HUES64 (cell line): Measurements from ENCODE around the gene SPATS2L.
A peak's percentile ranks its signal among the peaks of the same experiment; 100 is the strongest.

Experiments used
- H3K27ac ChIP-seq: 2 replicates; pipeline ENCODE4 v1.7.0; 2013; ENCODE audit warnings: low read depth, low read length, inconsistent platforms
- H3K27me3 ChIP-seq: 2 replicates; pipeline ENCODE4 v1.6.1; 2013; ENCODE audit warnings: mild to moderate bottlenecking, low read length; ENCODE audit not compliant: insufficient read depth
- H3K36me3 ChIP-seq: 2 replicates; pipeline ENCODE4 v1.6.1; 2013; ENCODE audit warnings: mild to moderate bottlenecking, low read length; ENCODE audit not compliant: insufficient read depth
- H3K4me1 ChIP-seq: 2 replicates; pipeline ENCODE4 v1.6.1; 2013; ENCODE audit warnings: mild to moderate bottlenecking, low read length, moderate library complexity; ENCODE audit not compliant: insufficient read depth
- H3K4me3 ChIP-seq: 2 replicates; pipeline ENCODE4 v1.5.1; 2013; ENCODE audit warnings: mild to moderate bottlenecking, low read length, moderate library complexity
- H3K9ac ChIP-seq: 2 replicates; pipeline ENCODE4 v1.6.1; 2013; ENCODE audit warnings: mild to moderate bottlenecking, low read depth, low read length
- H3K9me3 ChIP-seq: 2 replicates; pipeline ENCODE4 v1.6.1; 2013; ENCODE audit warnings: low read depth, low read length; ENCODE audit not compliant: insufficient read depth
- WGBS: fragments of 150-250, 120-280 bp; methylation state at CpG from one replicate; pipeline ENCODE4 v1.1.7; 2013; ENCODE audit warnings: missing lambda C conversion rate; 5-methylcytosine and 5-hydroxymethylcytosine counted together

The SPATS2L gene

GRCh38 chr2:200379481-200380090, 73.1 kb downstream of the SPATS2L start:
- Histone ChIP-seq H3K9me3 (no peaks in the 10 kb centered on the region), H3K4me3 (peak overlapping the region; percentile 20), H3K36me3 (no peaks in the 10 kb centered on the region), H3K9ac (0 out of 2 replicates have a peak overlapping the region, but pooled peaks have one; percentile 11), H3K4me1 (peaks cover 74% of the 10 kb centered on the region), H3K27ac (peak overlapping the region; percentile 66; the same call in 1 of the 2 replicates), H3K27me3 (no peaks in the 10 kb centered on the region)
- WGBS = 9% methylated on average over 5 of the region's 5 CpGs

- 16% methylated on average over 9 of the region's 9 CpGs for WGBS
These were observed 73.6 kb downstream of the SPATS2L start for GRCh38 chr2:200380091-200380561.

GRCh38 chr2:200380833-200381542, 74.5 kb downstream of the SPATS2L start:
- Histone ChIP-seq H3K4me3 (no peak overlapping the region), H3K4me1 (peaks cover 74% of the 10 kb centered on the region), H3K9me3 (no peaks in the 10 kb centered on the region), H3K9ac (no peak overlapping the region), H3K27ac (peak overlapping the region; percentile 66), H3K27me3 (no peaks in the 10 kb centered on the region), H3K36me3 (no peaks in the 10 kb centered on the region)
- 73% methylated on average over 5 of the region's 5 CpGs for WGBS

More at GRCh38 chr2:200380091-200380561, 73.6 kb downstream of the SPATS2L start:
- Histone ChIP-seq H3K9me3 (no peaks in the 10 kb centered on the region), H3K27me3 (no peaks in the 10 kb centered on the region), H3K4me1 (peaks cover 74% of the 10 kb centered on the region), H3K36me3 (no peaks in the 10 kb centered on the region), H3K4me3 (peak overlapping the region; percentile 20), H3K27ac (peak overlapping the region; percentile 66; the same call in 1 of the 2 replicates), H3K9ac (peak overlapping the region; percentile 29; the same call in 1 of the 2 replicates)

- WGBS = 50% methylated on average over 6 of the region's 6 CpGs
- Histone ChIP-seq H3K9me3 (no peaks in the 10 kb centered on the region), H3K27me3 (no peaks in the 10 kb centered on the region), H3K4me1 (peaks cover 58% of the 10 kb centered on the region), H3K9ac (no peak overlapping the region), H3K27ac (peak overlapping the region; percentile 31; the same call in 1 of the 2 replicates), H3K36me3 (no peaks in the 10 kb centered on the region), H3K4me3 (no peak overlapping the region)
These were observed 76.4 kb downstream of the SPATS2L start for GRCh38 chr2:200382874-200383273.

DNA sequence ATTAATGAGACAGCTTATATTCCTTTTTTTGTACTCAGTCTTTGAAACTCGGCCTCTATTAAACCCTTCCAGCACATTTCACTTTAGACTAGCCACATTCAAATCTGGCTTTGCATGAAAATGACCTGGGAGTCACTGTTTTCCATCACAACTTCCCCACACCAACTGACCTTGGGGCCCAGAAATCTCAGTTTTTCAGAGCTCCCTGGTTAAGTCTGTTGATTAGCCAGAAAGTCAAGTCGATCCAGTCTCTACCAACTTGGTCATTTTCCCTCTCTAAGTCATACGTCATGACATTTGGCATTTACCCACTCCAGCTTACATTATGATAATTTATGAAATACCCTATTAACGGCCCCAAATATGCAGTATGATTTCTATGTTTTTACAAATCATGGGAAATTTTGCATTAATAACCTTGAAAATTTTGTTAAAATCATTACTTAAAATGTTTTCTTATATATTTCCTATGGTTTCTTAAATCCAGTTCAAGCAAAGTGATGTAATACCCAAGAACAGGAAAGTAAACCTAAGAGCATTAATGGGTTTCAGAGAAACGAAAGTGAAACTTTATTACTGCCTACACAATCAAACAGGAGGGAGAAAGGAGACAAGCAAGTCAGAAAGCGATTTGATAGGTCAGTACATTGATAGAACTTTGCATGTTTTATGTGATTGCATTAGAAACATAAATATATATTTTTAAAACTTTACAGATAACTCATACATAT, 77.1 kb downstream of the SPATS2L start:
- H3K9ac ChIP-seq = no peak overlapping the region
- H3K9me3 ChIP-seq = no peaks in the 10 kb centered on the region
- 64% methylated on average over 4 of the region's 6 CpGs for WGBS
- peaks cover under 1% of the 10 kb centered on the region; the same call in 1 of the 2 replicates for H3K36me3 ChIP-seq
- H3K27ac ChIP-seq = peak overlapping the region; percentile 31; the same call in 1 of the 2 replicates
- H3K27me3 ChIP-seq = no peaks in the 10 kb centered on the region
- H3K4me1 ChIP-seq = peaks cover 51% of the 10 kb centered on the region
- 0 out of 2 replicates have a peak overlapping the region, but pooled peaks have one; percentile 11 for H3K4me3 ChIP-seq

- Histone ChIP-seq H3K27me3 (no peaks in the 10 kb centered on the region), H3K27ac (no peak overlapping the region), H3K9me3 (no peaks in the 10 kb centered on the region), H3K9ac (no peak overlapping the region), H3K36me3 (peaks cover 16% of the 10 kb centered on the region), H3K4me3 (no peak overlapping the region), H3K4me1 (peaks cover 35% of the 10 kb centered on the region)
- WGBS = 93% methylated on average over 5 of the region's 5 CpGs
These were observed 78.7 kb downstream of the SPATS2L start for GRCh38 chr2:200385063-200385635.

GRCh38 chr2:200393191-200393590, 86.7 kb downstream of the SPATS2L start:
- Histone ChIP-seq H3K9me3 (no peaks in the 10 kb centered on the region), H3K27ac (no peak overlapping the region), H3K4me3 (no peak overlapping the region), H3K9ac (no peak overlapping the region), H3K36me3 (peaks cover 43% of the 10 kb centered on the region), H3K4me1 (peaks cover 14% of the 10 kb centered on the region), H3K27me3 (no peaks in the 10 kb centered on the region)
- WGBS = 98% methylated on average over 2 of the region's 2 CpGs

- no peaks in the 10 kb centered on the region for H3K9me3 ChIP-seq
- H3K27ac ChIP-seq = no peak overlapping the region
- peaks cover 14% of the 10 kb centered on the region for H3K4me1 ChIP-seq
- H3K27me3 ChIP-seq = no peaks in the 10 kb centered on the region
- WGBS = 93% methylated on average over 6 of the region's 7 CpGs
- H3K9ac ChIP-seq = no peak overlapping the region
- H3K36me3 ChIP-seq = peaks cover 42% of the 10 kb centered on the region
- no peak overlapping the region for H3K4me3 ChIP-seq
These were observed 87.6 kb downstream of the SPATS2L start for GRCh38 chr2:200394045-200394444.

GRCh38 chr2:200396781-200397242, 90.3 kb downstream of the SPATS2L start:
- no peak overlapping the region for H3K27ac ChIP-seq

GRCh38 chr2:200397785-200398184, 91.3 kb downstream of the SPATS2L start:
- Histone ChIP-seq H3K9ac (no peak overlapping the region), H3K4me3 (no peak overlapping the region), H3K4me1 (peaks cover 14% of the 10 kb centered on the region), H3K27me3 (no peaks in the 10 kb centered on the region), H3K9me3 (no peaks in the 10 kb centered on the region), H3K36me3 (peaks cover 8% of the 10 kb centered on the region; the same call in 1 of the 2 replicates), H3K27ac (no peak overlapping the region)
- 78% methylated on average over 4 of the region's 4 CpGs for WGBS

More at GRCh38 chr2:200396781-200397242, 90.3 kb downstream of the SPATS2L start:
- no peak overlapping the region for H3K4me3 ChIP-seq
- no peak overlapping the region for H3K9ac ChIP-seq
- H3K27me3 ChIP-seq = no peaks in the 10 kb centered on the region
- H3K36me3 ChIP-seq = peaks cover 16% of the 10 kb centered on the region
- WGBS = 92% methylated on average over 2 of the region's 2 CpGs
- no peaks in the 10 kb centered on the region for H3K9me3 ChIP-seq
- H3K4me1 ChIP-seq = peaks cover 14% of the 10 kb centered on the region
